Loucy (cell line): ENCODE measurements around the gene UBTFL1.

Source experiments
- H2AFZ ChIP-seq: fragments of 200-600 bp; sonication (generic); 2 replicates; pipeline ENCODE4 v1.6.0; 2016; ENCODE audit warnings: antibody characterized with exemption, mild to moderate bottlenecking, low read length, moderate library complexity
- H3F3A ChIP-seq: fragments of 200-600 bp; 2 replicates; pipeline ENCODE4 v1.6.0; 2016; ENCODE audit warnings: antibody characterized with exemption, low read depth, mild to moderate bottlenecking
- H3K27me3 ChIP-seq: fragments of 200-600 bp; sonication (generic); 2 replicates; pipeline ENCODE4 v1.6.1; 2014; ENCODE audit warnings: low read length, mild to moderate bottlenecking; ENCODE audit not compliant: insufficient read depth, poor library complexity, severe bottlenecking
- H3K36me3 ChIP-seq: fragments of 200-600 bp; sonication (generic); 2 replicates; pipeline ENCODE4 v1.6.1; 2016; ENCODE audit warnings: low read length; ENCODE audit not compliant: insufficient read depth
- H3K4me1 ChIP-seq: fragments of 200-600 bp; sonication (generic); 2 replicates; pipeline ENCODE4 v1.5.1; 2014; ENCODE audit warnings: low read length, mild to moderate bottlenecking; ENCODE audit not compliant: insufficient read depth, poor library complexity, severe bottlenecking
- H3K4me2 ChIP-seq: fragments of 200-600 bp; sonication (generic); 2 replicates; pipeline ENCODE4 v1.6.0; 2014; ENCODE audit warnings: antibody characterized with exemption, low read length, low read depth, mild to moderate bottlenecking; ENCODE audit not compliant: poor library complexity, severe bottlenecking
- H3K4me3 ChIP-seq: fragments of 200-600 bp; sonication (generic); 2 replicates; pipeline ENCODE4 v1.5.1; 2014; ENCODE audit warnings: low read length, mild to moderate bottlenecking, mixed read lengths; ENCODE audit not compliant: poor library complexity, severe bottlenecking
- H3K79me2 ChIP-seq: fragments of 200-600 bp; sonication (generic); 2 replicates; pipeline ENCODE4 v1.6.1; 2014; ENCODE audit warnings: low read length; ENCODE audit not compliant: insufficient read depth
- H3K9ac ChIP-seq: fragments of 200-600 bp; sonication (generic); 2 replicates; pipeline ENCODE4 v1.6.0; 2014; ENCODE audit warnings: mild to moderate bottlenecking, low read depth, low read length, moderate library complexity; ENCODE audit not compliant: poor library complexity, severe bottlenecking
- H3K9me2 ChIP-seq: fragments of 200-600 bp; sonication (generic); replicated peaks from 2 replicates; pipeline ENCODE4 v1.6.1; 2016; ENCODE audit warnings: low read depth, low read length, mixed read lengths
- H3K9me3 ChIP-seq: fragments of 200-600 bp; sonication (generic); 2 replicates; pipeline ENCODE4 v1.6.1; 2014; ENCODE audit warnings: mild to moderate bottlenecking, antibody characterized with exemption, low read length, low read depth; ENCODE audit not compliant: insufficient read depth
- H4K20me1 ChIP-seq: fragments of 200-600 bp; sonication (generic); 2 replicates; pipeline ENCODE4 v1.6.0; 2014; ENCODE audit warnings: antibody characterized with exemption, low read length, mild to moderate bottlenecking; ENCODE audit not compliant: insufficient read depth, poor library complexity, severe bottlenecking
- CTCF ChIP-seq: fragments of 200-600 bp; sonication (generic); conservative IDR thresholded peaks from 2 replicates; pipeline ENCODE4 v1.5.1; 2014; ENCODE audit warnings: mild to moderate bottlenecking, antibody characterized with exemption, low read length
- EZH2phosphoT487 ChIP-seq: fragments of 200-600 bp; IDR thresholded peaks from 2 replicates; pipeline ENCODE4 v1.6.1; 2018; ENCODE audit warnings: antibody characterized with exemption, mild to moderate bottlenecking, moderate library complexity, borderline replicate concordance

UBTFL1 gene

GRCh38 chr11:90134478-90135003, 48.8 kb downstream of the UBTFL1 start, which contains the start of gene NAALAD2:
Gene NAALAD2 (plus strand): TSS chr11:90134663. CDS start chr11:90134759, 96 bp downstream.
- Histone ChIP-seq H3K4me1 (no peaks in the 10 kb centered on the region), H3K4me2 (no peak within 1 kb of the TSS), H3K9me3 (no peaks in the 10 kb centered on the region), H3K27me3 (no peaks in the 10 kb centered on the region), H2AFZ (no peak within 1 kb of the TSS), H3K79me2 (no peaks in the 10 kb centered on the region), H3K9ac (no peak within 1 kb of the TSS), H3K4me3 (no peak within 1 kb of the TSS), H3K9me2 (no peaks in the 10 kb centered on the region), H3F3A (no peaks in the 10 kb centered on the region), H4K20me1 (no peaks in the 10 kb centered on the region), H3K36me3 (no peaks in the 10 kb centered on the region)
- TF ChIP-seq CTCF (no peak), EZH2phosphoT487 (no peak)

- no peaks in the 10 kb centered on the region for H3K27me3 ChIP-seq
- no peak overlapping the region for H3K9ac ChIP-seq
- no peaks in the 10 kb centered on the region for H4K20me1 ChIP-seq
- no peaks in the 10 kb centered on the region for H3K36me3 ChIP-seq
- H3K79me2 ChIP-seq: no peaks in the 10 kb centered on the region
- no peaks in the 10 kb centered on the region for H3K9me3 ChIP-seq
- no peak for TF ChIP-seq EZH2phosphoT487
- TF ChIP-seq CTCF: no peak
- no peaks in the 10 kb centered on the region for H3F3A ChIP-seq
- H2AFZ ChIP-seq: no peak overlapping the region
- H3K9me2 ChIP-seq: no peaks in the 10 kb centered on the region
- H3K4me2 ChIP-seq: no peak overlapping the region
- H3K4me1 ChIP-seq: no peaks in the 10 kb centered on the region
- no peak overlapping the region for H3K4me3 ChIP-seq
Observed at GRCh38 chr11:90135016-90135415, 49.3 kb downstream of the UBTFL1 start.
